Spleen (tissue), 11 donors: ENCODE measurements around the gene TIGAR. TPM values are rescaled to one million over a fixed set of nuclear protein-coding genes. Genes with fewer than 3 reads are reported as not detected.

ENCODE experiments used
- DNase-seq: peaks from one replicate; pipeline ENCODE4 v3.0.0-alpha.2; 2020
- H3K27ac ChIP-seq, 8 donors: fragments of 200-600 bp; sonication (generic) in 7 of 8; 1 replicate in 4 of 8; 2 replicates in 4 of 8; pipeline versions ENCODE4 v1.5.0 to v1.8.0; 2016 to 2021; ENCODE audit warnings: inconsistent platforms in 4 of 8, mild to moderate bottlenecking in 4 of 8, moderate library complexity in 1 of 8
- H3K27me3 ChIP-seq, 7 donors: fragments of 200-600 bp; sonication (generic) in 6 of 7; replicated peaks in 1 of 7; 1 replicate in 4 of 7; 2 replicates in 3 of 7; pipeline versions ENCODE4 v1.5.0 to v1.8.0; 2016 to 2021; ENCODE audit warnings: inconsistent platforms in 3 of 7, mild to moderate bottlenecking in 1 of 7
- H3K36me3 ChIP-seq, 6 donors: fragments of 200-600 bp; sonication (generic) in 5 of 6; 1 replicate in 4 of 6; 2 replicates in 2 of 6; pipeline versions ENCODE4 v1.5.0 to v1.8.0; 2016 to 2021; ENCODE audit warnings: inconsistent platforms in 2 of 6
- H3K4me1 ChIP-seq, 6 donors: fragments of 200-600 bp; sonication (generic) in 5 of 6; 1 replicate in 3 of 6; 2 replicates in 3 of 6; pipeline versions ENCODE4 v1.5.0 to v1.8.0; 2016 to 2021; ENCODE audit warnings: inconsistent platforms in 3 of 6
- H3K4me3 ChIP-seq, 8 donors: fragments of 200-600 bp; sonication (generic) in 7 of 8; 1 replicate in 4 of 8; 2 replicates in 4 of 8; pipeline versions ENCODE4 v1.5.0 to v1.8.0; 2016 to 2021; ENCODE audit warnings: inconsistent platforms in 4 of 8, mild to moderate bottlenecking in 4 of 8, moderate library complexity in 2 of 8
- H3K9me3 ChIP-seq, 8 donors: fragments of 200-600 bp; sonication (generic) in 7 of 8; 1 replicate in 4 of 8; 2 replicates in 4 of 8; pipeline versions ENCODE4 v1.5.0 to v1.8.0; 2016 to 2021; ENCODE audit warnings: inconsistent platforms in 4 of 8
- CTCF ChIP-seq, 11 experiments: fragments of 200-600 bp in 7 of 11; fragments of 450-650 bp in 4 of 11; sonication (generic) in 4 of 11; IDR thresholded peaks in 8 of 11; conservative IDR thresholded peaks in 3 of 11; 1 replicate in 7 of 11; 2 replicates in 4 of 11; pipeline versions ENCODE4 v1.4.0 to v1.8.0; 2016 to 2021; ENCODE audit warnings: antibody characterized with exemption in 11 of 11, inconsistent platforms in 4 of 11, mild to moderate bottlenecking in 1 of 11
- POLR2A ChIP-seq, 3 donors: fragments of 450-650 bp; IDR thresholded peaks; one replicate each; pipeline ENCODE4 v1.5.1; 2017; ENCODE audit warnings: antibody characterized with exemption in 3 of 3, mild to moderate bottlenecking in 1 of 3
- POLR2AphosphoS5 ChIP-seq, 3 donors: sonication (generic); formaldehyde crosslinking; IDR thresholded peaks; one replicate each; pipeline ENCODE4 v1.5.1; 2017; ENCODE audit warnings: antibody characterized with exemption in 3 of 3
- WGBS, 5 donors: extraction: QIAGEN DNeasy Blood & Tissue Kit in 3 of 5; methylation state at CpG; one replicate each; pipeline versions ENCODE4 v1.1.5 to v1.1.7; 2013 to 2018; 5-methylcytosine and 5-hydroxymethylcytosine counted together
- intact Hi-C: fragments of 100-400 bp; cut with DNase I; formaldehyde crosslinking; loops from one replicate; pipeline ENCODE4 v1.15.0; 2023; ENCODE audit warnings: low total_unique reads
- polyA plus RNA-seq, 3 donors: library from polyadenylated mRNA; stranded (reverse); fragments of 200-250 nt; gene quantifications; one replicate each; pipeline ENCODE4 v1.2.1, GENCODE V29; 2013
- total RNA-seq, 7 donors: library from RNA; depleted of rRNA in 3 of 7; stranded (reverse); fragments of >200 nt in 3 of 7; fragmentation: NEBNext Ultra II Directional in 4 of 7; extraction: Animal tissue kit (Norgen Biotek cat#: 25700) in 4 of 7; gene quantifications; one replicate each; pipeline versions ENCODE4 v1.1.0 to v1.2.1, GENCODE V29; 2016 to 2021
- donor health status: healthy with polysubstance abuse.
- donor health status: DM: no; HTN: no; CAD: no; lungs with moderate emphysema.
- donor health status: DM: no; HTN: no; CAD: no.
- donor health status: Bipolar disorder and iron deficiency.
- donor health status: healthy.
- donor health status: DM: no; HTN: no; CAD: no.
- donor health status: DM: yes; HTN: yes; CAD: no.

The TIGAR gene
- total and polyA plus RNA-seq, 10 donors = 4.5 to 16.7 (median 11.5) TPM

- intact Hi-C loops = no loop called here
- H3K36me3 ChIP-seq = peaks cover 0 to 100% (median 76%) of the 10 kb centered on the region in 6 donors
- no peak for TF ChIP-seq POLR2AphosphoS5 (IDR thresholded peaks at IDR 0.05)
- TF ChIP-seq CTCF (IDR thresholded peaks at IDR 0.05 in 8 of 11, conservative IDR thresholded peaks at IDR 0.05 in 3 of 11) = no peak
- no peak for TF ChIP-seq POLR2A (IDR thresholded peaks at IDR 0.05)
- H3K9me3 ChIP-seq = no peaks in the 10 kb centered on the region
- WGBS, 5 donors = 80 to 100% (median 92%) methylated on average over 4 of the region's 4 CpGs
- no peak overlapping the region for H3K4me3 ChIP-seq
- H3K27me3 ChIP-seq = no peaks in the 10 kb centered on the region
- no peak for DNase-seq
- H3K4me1 ChIP-seq = peaks cover 7 to 98% (median 56%) of the 10 kb centered on the region in 6 donors
- no peak overlapping the region for H3K27ac ChIP-seq
Measured at GRCh38 chr12:4284306-4284705, 36.7 kb upstream of the TIGAR start.

- no peak for DNase-seq
- H3K4me3 ChIP-seq = no peak overlapping the region
- WGBS, 5 donors = 86 to 93% (median 90%) methylated on average over 8 of the region's 8 CpGs
- H3K27me3 ChIP-seq = no peaks in the 10 kb centered on the region
- intact Hi-C loops = no loop called here
- no peak overlapping the region for H3K27ac ChIP-seq
- peaks cover 6 to 98% (median 52%) of the 10 kb centered on the region in 6 donors for H3K4me1 ChIP-seq
- TF ChIP-seq POLR2AphosphoS5 (IDR thresholded peaks at IDR 0.05) = no peak
- TF ChIP-seq POLR2A (IDR thresholded peaks at IDR 0.05) = no peak
- no peak for TF ChIP-seq CTCF (IDR thresholded peaks at IDR 0.05 in 8 of 11, conservative IDR thresholded peaks at IDR 0.05 in 3 of 11)
- H3K9me3 ChIP-seq = no peaks in the 10 kb centered on the region
- peaks cover 0 to 100% (median 76%) of the 10 kb centered on the region in 6 donors for H3K36me3 ChIP-seq
Measured at GRCh38 chr12:4285070-4285469, 35.9 kb upstream of the TIGAR start.

GRCh38 chr12:4286228-4286627, 34.8 kb upstream of the TIGAR start:
- no peak overlapping the region for H3K4me3 ChIP-seq
- DNase-seq = no peak
- intact Hi-C loops = no loop called here
- H3K4me1 ChIP-seq = peaks cover 3 to 94% (median 43%) of the 10 kb centered on the region in 6 donors
- WGBS, 5 donors = 56 to 69% (median 64%) methylated on average over 12 of the region's 12 CpGs
- TF ChIP-seq POLR2A (IDR thresholded peaks at IDR 0.05) (no peak), POLR2AphosphoS5 (IDR thresholded peaks at IDR 0.05) (peak; percentile 9 to 22 (median 16)), CTCF (IDR thresholded peaks at IDR 0.05 in 8 of 11, conservative IDR thresholded peaks at IDR 0.05 in 3 of 11) (no peak)
- peak overlapping the region in 2 of 8 donors; percentile 28 to 91 for H3K27ac ChIP-seq
- no peaks in the 10 kb centered on the region for H3K9me3 ChIP-seq
- H3K27me3 ChIP-seq = no peaks in the 10 kb centered on the region
- H3K36me3 ChIP-seq = peaks cover 0 to 100% (median 70%) of the 10 kb centered on the region in 6 donors

- no peak for TF ChIP-seq CTCF (IDR thresholded peaks at IDR 0.05 in 8 of 11, conservative IDR thresholded peaks at IDR 0.05 in 3 of 11)
- TF ChIP-seq POLR2A (IDR thresholded peaks at IDR 0.05) = no peak
- Histone ChIP-seq H3K27me3 (no peaks in the 10 kb centered on the region), H3K36me3 (peaks cover 0 to 100% (median 65%) of the 10 kb centered on the region in 6 donors), H3K9me3 (no peaks in the 10 kb centered on the region), H3K4me1 (peaks cover 0 to 93% (median 41%) of the 10 kb centered on the region in 6 donors), H3K27ac (peak overlapping the region in 3 of 8 donors; percentile 28 to 91 (median 88)), H3K4me3 (no peak overlapping the region)
- no peak for DNase-seq
- intact Hi-C loops = no loop called here
- 85 to 92% (median 89%) methylated on average over 12 to 14 of the region's 14 CpGs for WGBS, 5 donors
Measured at GRCh38 chr12:4286771-4287317, 34.2 kb upstream of the TIGAR start.
